ENCODE results near the gene CUX1.

The CUX1 gene

GRCh38 chr7:101935521-101936141, 118.2 kb downstream of the CUX1 start:
- no peak overlapping the region for H3K4me3 ChIP-seq (ENCODE audit: low read length)
- TF ChIP-seq, protein P1, sequence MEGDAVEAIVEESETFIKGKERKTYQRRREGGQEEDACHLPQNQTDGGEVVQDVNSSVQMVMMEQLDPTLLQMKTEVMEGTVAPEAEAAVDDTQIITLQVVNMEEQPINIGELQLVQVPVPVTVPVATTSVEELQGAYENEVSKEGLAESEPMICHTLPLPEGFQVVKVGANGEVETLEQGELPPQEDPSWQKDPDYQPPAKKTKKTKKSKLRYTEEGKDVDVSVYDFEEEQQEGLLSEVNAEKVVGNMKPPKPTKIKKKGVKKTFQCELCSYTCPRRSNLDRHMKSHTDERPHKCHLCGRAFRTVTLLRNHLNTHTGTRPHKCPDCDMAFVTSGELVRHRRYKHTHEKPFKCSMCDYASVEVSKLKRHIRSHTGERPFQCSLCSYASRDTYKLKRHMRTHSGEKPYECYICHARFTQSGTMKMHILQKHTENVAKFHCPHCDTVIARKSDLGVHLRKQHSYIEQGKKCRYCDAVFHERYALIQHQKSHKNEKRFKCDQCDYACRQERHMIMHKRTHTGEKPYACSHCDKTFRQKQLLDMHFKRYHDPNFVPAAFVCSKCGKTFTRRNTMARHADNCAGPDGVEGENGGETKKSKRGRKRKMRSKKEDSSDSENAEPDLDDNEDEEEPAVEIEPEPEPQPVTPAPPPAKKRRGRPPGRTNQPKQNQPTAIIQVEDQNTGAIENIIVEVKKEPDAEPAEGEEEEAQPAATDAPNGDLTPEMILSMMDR (conservative IDR thresholded peaks at IDR 0.05; ENCODE audit: low read length), result no peak
- DNase-seq (ENCODE audit: low read depth), result no peak

- TF ChIP-seq, protein P1 (conservative IDR thresholded peaks at IDR 0.05; ENCODE audit: low read length), result no peak
- no peak for DNase-seq (ENCODE audit: low read depth)
- peak overlapping the region; percentile 41 for H3K4me3 ChIP-seq (ENCODE audit: low read length)
These were observed 118.8 kb downstream of the CUX1 start for GRCh38 chr7:101936223-101936610.

- peak overlapping the region; percentile 41 for H3K4me3 ChIP-seq (ENCODE audit: low read length)
- TF ChIP-seq, protein P1 (conservative IDR thresholded peaks at IDR 0.05; ENCODE audit: low read length), result no peak
- peak; percentile 59 for DNase-seq (ENCODE audit: low read depth)
These were observed 119.3 kb downstream of the CUX1 start for GRCh38 chr7:101936611-101937231.

- TF ChIP-seq, protein P1 (conservative IDR thresholded peaks at IDR 0.05; ENCODE audit: low read length), result no peak
- no peak for DNase-seq (ENCODE audit: low read depth)
- no peak overlapping the region for H3K4me3 ChIP-seq (ENCODE audit: low read length)
These were observed 120.5 kb downstream of the CUX1 start for GRCh38 chr7:101937717-101938514.

GRCh38 chr7:101939136-101939695, 121.8 kb downstream of the CUX1 start:
- TF ChIP-seq, protein P1 (conservative IDR thresholded peaks at IDR 0.05; ENCODE audit: low read length), result no peak
- DNase-seq (ENCODE audit: low read depth), result no peak
- H3K4me3 ChIP-seq (ENCODE audit: low read length), result no peak overlapping the region

DNA sequence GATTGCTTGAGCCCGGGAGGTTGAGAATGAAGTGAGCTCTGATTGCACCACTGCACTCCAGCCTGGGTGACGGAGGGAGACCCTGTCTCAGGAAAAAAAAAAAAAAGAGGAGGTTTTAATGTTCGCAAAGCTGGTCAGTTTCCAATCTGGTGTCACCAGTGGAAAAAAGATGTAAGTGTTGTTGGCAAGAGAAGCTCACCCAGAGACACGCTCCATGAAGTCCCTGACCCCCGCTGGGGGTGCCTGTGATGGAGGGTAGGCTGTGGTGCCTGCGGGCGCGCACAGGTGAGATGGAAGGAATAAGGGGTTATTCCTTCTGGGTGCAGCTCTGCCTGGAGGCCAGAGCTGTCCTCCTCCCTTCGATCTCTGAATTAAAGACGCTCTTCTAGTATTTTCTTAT, 122.7 kb downstream of the CUX1 start:
- TF ChIP-seq, protein P1 (conservative IDR thresholded peaks at IDR 0.05; ENCODE audit: low read length), result no peak
- no peak for DNase-seq (ENCODE audit: low read depth)
- no peak overlapping the region for H3K4me3 ChIP-seq (ENCODE audit: low read length)

Data from AG10803 (cell line).